HUES64 (cell line): ENCODE results near the gene PGBD1.

Experiments
- H3K27ac ChIP-seq: 2 replicates; pipeline ENCODE4 v1.7.0; 2013; ENCODE audit warnings: low read depth, low read length, inconsistent platforms
- H3K27me3 ChIP-seq: 2 replicates; pipeline ENCODE4 v1.6.1; 2013; ENCODE audit warnings: mild to moderate bottlenecking, low read length; ENCODE audit not compliant: insufficient read depth
- H3K36me3 ChIP-seq: 2 replicates; pipeline ENCODE4 v1.6.1; 2013; ENCODE audit warnings: mild to moderate bottlenecking, low read length; ENCODE audit not compliant: insufficient read depth
- H3K4me1 ChIP-seq: 2 replicates; pipeline ENCODE4 v1.6.1; 2013; ENCODE audit warnings: mild to moderate bottlenecking, low read length, moderate library complexity; ENCODE audit not compliant: insufficient read depth
- H3K4me3 ChIP-seq: 2 replicates; pipeline ENCODE4 v1.5.1; 2013; ENCODE audit warnings: mild to moderate bottlenecking, low read length, moderate library complexity
- H3K9ac ChIP-seq: 2 replicates; pipeline ENCODE4 v1.6.1; 2013; ENCODE audit warnings: mild to moderate bottlenecking, low read depth, low read length
- H3K9me3 ChIP-seq: 2 replicates; pipeline ENCODE4 v1.6.1; 2013; ENCODE audit warnings: low read depth, low read length; ENCODE audit not compliant: insufficient read depth
- WGBS: fragments of 150-250, 120-280 bp; methylation state at CpG from one replicate; pipeline ENCODE4 v1.1.7; 2013; ENCODE audit warnings: missing lambda C conversion rate; 5-methylcytosine and 5-hydroxymethylcytosine counted together

PGBD1 gene

GRCh38 chr6:28335564-28336283, 54.4 kb downstream of the PGBD1 start, which contains the start of gene ZSCAN31:
Gene ZSCAN31 (minus strand): TSS chr6:28336148. CDS start chr6:28329683, 6,465 bp downstream.
- Histone ChIP-seq H3K9me3 (no peaks in the 10 kb centered on the region), H3K4me1 (peaks cover 11% of the 10 kb centered on the region), H3K36me3 (no peaks in the 10 kb centered on the region), H3K27me3 (no peaks in the 10 kb centered on the region), H3K9ac (peak within 1 kb of the TSS; percentile 97), H3K27ac (peak within 1 kb of the TSS; percentile 97), H3K4me3 (peak within 1 kb of the TSS; percentile 81)
- under 1% methylated on average over 35 of the region's 35 CpGs for WGBS

- H3K36me3 ChIP-seq = no peaks in the 10 kb centered on the region
- H3K9ac ChIP-seq = peak overlapping the region; percentile 97
- H3K4me3 ChIP-seq = peak overlapping the region; percentile 81
- peaks cover 11% of the 10 kb centered on the region for H3K4me1 ChIP-seq
- peak overlapping the region; percentile 97 for H3K27ac ChIP-seq
- no peaks in the 10 kb centered on the region for H3K9me3 ChIP-seq
- no peaks in the 10 kb centered on the region for H3K27me3 ChIP-seq
- WGBS = 18% methylated on average over 24 of the region's 24 CpGs
These were observed 55.1 kb downstream of the PGBD1 start for GRCh38 chr6:28336284-28337120.

- H3K27me3 ChIP-seq = no peaks in the 10 kb centered on the region
- H3K27ac ChIP-seq = no peak overlapping the region
- H3K9me3 ChIP-seq = no peaks in the 10 kb centered on the region
- no peaks in the 10 kb centered on the region for H3K36me3 ChIP-seq
- peak overlapping the region; percentile 97; the same call in 1 of the 2 replicates for H3K9ac ChIP-seq
- peak overlapping the region; percentile 81 for H3K4me3 ChIP-seq
- peaks cover 11% of the 10 kb centered on the region for H3K4me1 ChIP-seq
These were observed 55.7 kb downstream of the PGBD1 start for GRCh38 chr6:28337121-28337520.

GRCh38 chr6:28340310-28341095, 59.1 kb downstream of the PGBD1 start:
- peaks cover 4% of the 10 kb centered on the region; the same call in 1 of the 2 replicates for H3K4me1 ChIP-seq
- peaks cover 12% of the 10 kb centered on the region; the same call in 1 of the 2 replicates for H3K27me3 ChIP-seq
- no peak overlapping the region for H3K9ac ChIP-seq
- H3K36me3 ChIP-seq = no peaks in the 10 kb centered on the region
- WGBS = no CpG with 5 or more reads among the region's 1 CpG
- no peak overlapping the region for H3K4me3 ChIP-seq
- H3K9me3 ChIP-seq = no peaks in the 10 kb centered on the region
- H3K27ac ChIP-seq = no peak overlapping the region

GRCh38 chr6:28343898-28344677, 62.7 kb downstream of the PGBD1 start:
- WGBS = no CpG with 5 or more reads among the region's 1 CpG
- H3K27me3 ChIP-seq = peaks cover 26% of the 10 kb centered on the region

GRCh38 chr6:28345201-28345600, 63.8 kb downstream of the PGBD1 start:
- no peak overlapping the region for H3K4me3 ChIP-seq
- no peaks in the 10 kb centered on the region for H3K36me3 ChIP-seq
- H3K9ac ChIP-seq = no peak overlapping the region
- WGBS = no CpG with 5 or more reads among the region's 1 CpG
- H3K27me3 ChIP-seq = peaks cover 26% of the 10 kb centered on the region
- no peaks in the 10 kb centered on the region for H3K9me3 ChIP-seq
- no peaks in the 10 kb centered on the region for H3K4me1 ChIP-seq
- no peak overlapping the region for H3K27ac ChIP-seq

More at GRCh38 chr6:28343898-28344677, 62.7 kb downstream of the PGBD1 start:
- Histone ChIP-seq H3K36me3 (no peaks in the 10 kb centered on the region), H3K9ac (no peak overlapping the region), H3K4me1 (no peaks in the 10 kb centered on the region), H3K9me3 (no peaks in the 10 kb centered on the region), H3K27ac (no peak overlapping the region), H3K4me3 (no peak overlapping the region)

- Histone ChIP-seq H3K9ac (no peak overlapping the region), H3K4me3 (no peak overlapping the region), H3K27me3 (peaks cover 26% of the 10 kb centered on the region), H3K27ac (no peak overlapping the region), H3K36me3 (no peaks in the 10 kb centered on the region), H3K4me1 (0 out of 2 replicates have a peak, but pooled peaks cover 7% of the 10 kb centered on the region), H3K9me3 (no peaks in the 10 kb centered on the region)
- WGBS = 12% methylated on average over 1 of the region's 2 CpGs
These were observed 65.7 kb downstream of the PGBD1 start for GRCh38 chr6:28347119-28347518.

- H3K36me3 ChIP-seq = 0 out of 2 replicates have a peak, but pooled peaks cover 6% of the 10 kb centered on the region
- H3K4me1 ChIP-seq = 0 out of 2 replicates have a peak, but pooled peaks cover 7% of the 10 kb centered on the region
- H3K9me3 ChIP-seq = 0 out of 2 replicates have a peak, but pooled peaks cover 4% of the 10 kb centered on the region
- 0% methylated on average over 8 of the region's 9 CpGs for WGBS
- H3K4me3 ChIP-seq = peak overlapping the region; percentile 76
- H3K9ac ChIP-seq = peak overlapping the region; percentile 83; the same call in 1 of the 2 replicates
- H3K27me3 ChIP-seq = peaks cover 20% of the 10 kb centered on the region
- no peak overlapping the region for H3K27ac ChIP-seq
These were observed 68.0 kb downstream of the PGBD1 start for GRCh38 chr6:28349344-28349891.

- 1% methylated on average over 28 of the region's 30 CpGs for WGBS
- H3K36me3 ChIP-seq = 0 out of 2 replicates have a peak, but pooled peaks cover 6% of the 10 kb centered on the region
- H3K27me3 ChIP-seq = peaks cover 16% of the 10 kb centered on the region
- 0 out of 2 replicates have a peak, but pooled peaks cover 7% of the 10 kb centered on the region for H3K4me1 ChIP-seq
- H3K9me3 ChIP-seq = 0 out of 2 replicates have a peak, but pooled peaks cover 4% of the 10 kb centered on the region
- peak within 1 kb of the TSS; percentile 83 for H3K9ac ChIP-seq
- H3K27ac ChIP-seq = peak within 1 kb of the TSS; percentile 54
- peak within 1 kb of the TSS; percentile 76 for H3K4me3 ChIP-seq
These were observed 68.7 kb downstream of the PGBD1 start, which contains the start of gene ZKSCAN3 for GRCh38 chr6:28349892-28350737. Gene ZKSCAN3 (plus strand): TSS chr6:28349947. CDS start chr6:28359587, 9,640 bp downstream.
